GM23338 (cell line): ENCODE measurements around the gene RAD51C. TPM values are rescaled to one million over a fixed set of nuclear protein-coding genes. Genes with fewer than 3 reads are reported as not detected.
"Not testable (repeated sequence)": the region's sequence is repeated elsewhere in the genome, so short reads cannot be mapped to it uniquely, and the experiment has no call there.

ENCODE experiments used
- ATAC-seq: fragments of 200-7000 bp; cut with Tn5 transposase; 3 replicates; pipeline ENCODE4 v1.9.1; 2020
- DNase-seq: peaks from one replicate; pipeline ENCODE4 v3.0.0-alpha.2; 2015; ENCODE audit warnings: low spot score
- H2AFZ ChIP-seq: fragments of 200-600 bp; sonication (generic); 2 replicates; pipeline ENCODE4 v1.8.0; 2016; ENCODE audit warnings: antibody characterized with exemption, mild to moderate bottlenecking, moderate library complexity
- H3F3A ChIP-seq: fragments of 200-600 bp; sonication (generic); replicated peaks from 2 replicates; pipeline ENCODE4 v1.8.0; 2017; ENCODE audit warnings: antibody characterized with exemption, mixed run types, low read depth
- H3K27ac ChIP-seq: fragments of 200-600 bp; sonication (generic); 2 replicates; pipeline ENCODE4 v1.6.1; 2016; ENCODE audit warnings: low read depth
- H3K27me3 ChIP-seq: fragments of 200-600 bp; sonication (generic); 2 replicates; pipeline ENCODE4 v1.8.0; 2016; ENCODE audit warnings: mild to moderate bottlenecking, mixed run types, moderate library complexity; ENCODE audit not compliant: insufficient read depth
- H3K36me3 ChIP-seq: fragments of 200-600 bp; sonication (generic); 2 replicates; pipeline ENCODE4 v1.8.0; 2016; ENCODE audit warnings: mild to moderate bottlenecking; ENCODE audit not compliant: insufficient read depth
- H3K4me1 ChIP-seq: fragments of 200-600 bp; sonication (generic); 2 replicates; pipeline ENCODE4 v1.8.0; 2016; ENCODE audit warnings: mild to moderate bottlenecking, moderate library complexity; ENCODE audit not compliant: insufficient read depth
- H3K4me2 ChIP-seq: fragments of 200-600 bp; sonication (generic); 2 replicates; pipeline ENCODE4 v1.7.1; 2017; ENCODE audit warnings: mixed run types
- H3K4me3 ChIP-seq: fragments of 200-600 bp; sonication (generic); 2 replicates; pipeline ENCODE4 v1.6.1; 2016; ENCODE audit warnings: mixed run types
- H3K79me2 ChIP-seq: fragments of 200-600 bp; sonication (generic); replicated peaks from 2 replicates; pipeline ENCODE4 v1.8.0; 2017; ENCODE audit warnings: mild to moderate bottlenecking; ENCODE audit not compliant: insufficient read depth
- H3K9me2 ChIP-seq: fragments of 200-600 bp; sonication (generic); 2 replicates; pipeline ENCODE4 v1.8.0; 2017; ENCODE audit not compliant: insufficient read depth
- H4K20me1 ChIP-seq: fragments of 200-600 bp; sonication (generic); replicated peaks from 2 replicates; pipeline ENCODE4 v1.8.0; 2017; ENCODE audit warnings: mild to moderate bottlenecking; ENCODE audit not compliant: insufficient read depth
- H3K27ac Mint-ChIP-seq: 2 replicates; pipeline ENCODE4 v1.8.0; 2020; ENCODE audit warnings: inconsistent platforms, mild to moderate bottlenecking, moderate library complexity, mixed read lengths
- H3K27me3 Mint-ChIP-seq: 3 replicates; pipeline ENCODE4 v1.8.0; 2022; ENCODE audit warnings: low read depth, mild to moderate bottlenecking, moderate library complexity, mixed read lengths, inconsistent platforms; ENCODE audit not compliant: insufficient read depth, poor library complexity
- H3K36me3 Mint-ChIP-seq: 3 replicates; pipeline ENCODE4 v1.8.0; 2021; ENCODE audit warnings: low read depth, mild to moderate bottlenecking, inconsistent platforms, moderate library complexity, mixed read lengths
- H3K4me1 Mint-ChIP-seq: 3 replicates; pipeline ENCODE4 v1.8.0; 2020; ENCODE audit warnings: mild to moderate bottlenecking, inconsistent platforms, mixed read lengths
- H3K4me3 Mint-ChIP-seq: 3 replicates; pipeline ENCODE4 v1.8.0; 2021; ENCODE audit warnings: moderate library complexity, mild to moderate bottlenecking, inconsistent platforms, mixed read lengths
- H3K9me3 Mint-ChIP-seq: 3 replicates; pipeline ENCODE4 v1.8.0; 2020; ENCODE audit warnings: moderate library complexity, mild to moderate bottlenecking, inconsistent platforms, mixed read lengths
- ETS1 ChIP-seq: IDR thresholded peaks from 2 replicates; pipeline ENCODE4 v1.6.1; 2016; ENCODE audit warnings: antibody characterized with exemption
- POLR2AphosphoS5 ChIP-seq: IDR thresholded peaks from 2 replicates; pipeline ENCODE4 v1.6.1; 2016; ENCODE audit warnings: antibody characterized with exemption, low read depth
- REST ChIP-seq: IDR thresholded peaks from one replicate; pipeline ENCODE4 v1.6.1; 2018; ENCODE audit warnings: antibody characterized with exemption; ENCODE audit not compliant: unreplicated experiment
- ZNF462 ChIP-seq: fragments of 250-450 bp; sonication (Bioruptor Pico); IDR thresholded peaks from 2 replicates; pipeline ENCODE4 v1.5.0; 2020; ENCODE audit warnings: mild to moderate bottlenecking, moderate library complexity
- polyA plus RNA-seq: library from polyadenylated mRNA; unstranded; fragments of >200 nt; fragmentation: Nextera tagmentation; extraction: Ambion mirVana; gene quantifications from 2 replicates; pipeline ENCODE4 v1.2.1, GENCODE V29; 2016
- total RNA-seq: library from RNA; depleted of rRNA; stranded (reverse); fragments of >200 nt; shearing (Covaris generic); gene quantifications from 2 replicates; pipeline ENCODE4 v1.2.3, GENCODE V29; 2014

Gene RAD51C
- total and polyA plus RNA-seq, 2 experiments from 2014 or later: 9.3 to 33.6 TPM

- no peak for TF ChIP-seq REST
- TF ChIP-seq ETS1: no peak
- TF ChIP-seq POLR2AphosphoS5: no peak
These were observed 44.2 kb upstream of the RAD51C start (continued) for GRCh38 chr17:58648236-58648635.

GRCh38 chr17:58657962-58658803, 34.2 kb upstream of the RAD51C start:
- not testable (repeated sequence) for H3K36me3 ChIP-seq, H3K27me3 ChIP-seq, H4K20me1 ChIP-seq, H3K79me2 ChIP-seq, H2AFZ ChIP-seq, H3K9me2 ChIP-seq, H3K36me3 Mint-ChIP-seq, H3F3A ChIP-seq
- H3K4me1 ChIP-seq: peaks cover 17% of the 10 kb centered on the region
- TF ChIP-seq ZNF462 (CRISPR knock-in tag): peak; percentile 3; the same call in 1 of the 2 replicates
- ATAC-seq (peak; percentile 44), DNase-seq (peak; percentile 75)
- peak overlapping the region; percentile 65 for H3K4me2 ChIP-seq
- peak overlapping the region; percentile 34 for H3K4me3 ChIP-seq
- Mint-ChIP-seq H3K4me3 (peak overlapping the region; percentile 73), H3K27ac (peak overlapping the region; percentile 100), H3K4me1 (peaks cover 13% of the 10 kb centered on the region), H3K27me3 (peaks cover 11% of the 10 kb centered on the region), H3K9me3 (peaks cover 14% of the 10 kb centered on the region)
- peak overlapping the region; percentile 90 for H3K27ac ChIP-seq
